Central memory CD8-positive, alpha-beta T cell (primary cell): ENCODE measurements around the gene KRTAP9-4.
"Not testable (repeated sequence)": the region's sequence is repeated elsewhere in the genome, so short reads cannot be mapped to it uniquely, and the experiment has no call there.

Experiments used
- ATAC-seq: fragments of 150-1000 bp; cut with Tn5 transposase; replicated peaks from 2 replicates; pipeline ENCODE4 v1.10.0; 2022; ENCODE audit warnings: mild to moderate bottlenecking, moderate FRiP score, moderate number of reproducible peaks; ENCODE audit not compliant: poor library complexity, severe bottlenecking; ENCODE audit errors: extremely low read depth
- DNase-seq, 2 donors: peaks; one replicate each; pipeline ENCODE4 v3.0.0; 2021; ENCODE audit warnings: low spot score in 2 of 2
- H3K27ac Mint-ChIP-seq: one replicate; pipeline ENCODE4 v1.8.0; 2022; ENCODE audit warnings: low read depth, mild to moderate bottlenecking, moderate library complexity, mixed read lengths
- H3K27me3 Mint-ChIP-seq: one replicate; pipeline ENCODE4 v1.8.0; 2022; ENCODE audit warnings: mixed read lengths
- H3K36me3 Mint-ChIP-seq: one replicate; pipeline ENCODE4 v1.8.0; 2022; ENCODE audit warnings: mild to moderate bottlenecking, moderate library complexity, mixed read lengths; ENCODE audit not compliant: insufficient read depth
- H3K4me1 Mint-ChIP-seq: one replicate; pipeline ENCODE4 v1.8.0; 2022; ENCODE audit warnings: mixed read lengths
- H3K4me3 Mint-ChIP-seq: one replicate; pipeline ENCODE4 v1.8.0; 2022; ENCODE audit warnings: mild to moderate bottlenecking, moderate library complexity, mixed read lengths
- H3K9me3 Mint-ChIP-seq: one replicate; pipeline ENCODE4 v1.8.0; 2022; ENCODE audit warnings: mixed read lengths

The KRTAP9-4 gene

DNA sequence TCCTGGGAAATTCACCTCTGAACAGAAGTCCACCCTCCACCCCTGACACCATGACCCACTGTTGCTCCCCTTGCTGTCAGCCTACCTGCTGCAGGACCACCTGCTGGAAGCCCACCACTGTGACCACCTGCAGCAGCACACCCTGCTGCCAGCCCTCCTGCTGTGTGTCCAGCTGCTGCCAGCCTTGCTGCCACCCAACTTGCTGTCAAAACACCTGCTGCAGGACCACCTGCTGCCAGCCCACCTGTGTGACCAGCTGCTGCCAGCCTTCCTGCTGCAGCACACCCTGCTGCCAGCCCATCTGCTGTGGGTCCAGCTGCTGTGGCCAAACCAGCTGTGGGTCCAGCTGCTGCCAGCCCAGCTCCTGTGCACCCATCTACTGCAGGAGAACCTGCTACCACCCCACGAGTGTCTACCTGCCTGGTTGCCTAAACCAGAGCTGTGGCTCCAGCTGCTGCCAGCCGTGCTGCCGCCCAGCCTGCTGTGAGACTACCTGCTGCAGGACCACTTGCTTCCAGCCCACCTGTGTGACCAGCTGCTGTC is 26.2 kb downstream of the KRTAP9-4 start, which contains the start of gene KRTAP9-7:
TSS of gene KRTAP9-7 (plus strand) at position 51 of the 543 bp plus-strand sequence. CDS start at position 51, 0 bp downstream.
- H3K9me3 Mint-ChIP-seq, H3K36me3 Mint-ChIP-seq, ATAC-seq, H3K27ac Mint-ChIP-seq, DNase-seq, H3K4me3 Mint-ChIP-seq, H3K4me1 Mint-ChIP-seq: not testable (repeated sequence)
- peaks cover 47% of the 10 kb centered on the region for H3K27me3 Mint-ChIP-seq

DNA sequence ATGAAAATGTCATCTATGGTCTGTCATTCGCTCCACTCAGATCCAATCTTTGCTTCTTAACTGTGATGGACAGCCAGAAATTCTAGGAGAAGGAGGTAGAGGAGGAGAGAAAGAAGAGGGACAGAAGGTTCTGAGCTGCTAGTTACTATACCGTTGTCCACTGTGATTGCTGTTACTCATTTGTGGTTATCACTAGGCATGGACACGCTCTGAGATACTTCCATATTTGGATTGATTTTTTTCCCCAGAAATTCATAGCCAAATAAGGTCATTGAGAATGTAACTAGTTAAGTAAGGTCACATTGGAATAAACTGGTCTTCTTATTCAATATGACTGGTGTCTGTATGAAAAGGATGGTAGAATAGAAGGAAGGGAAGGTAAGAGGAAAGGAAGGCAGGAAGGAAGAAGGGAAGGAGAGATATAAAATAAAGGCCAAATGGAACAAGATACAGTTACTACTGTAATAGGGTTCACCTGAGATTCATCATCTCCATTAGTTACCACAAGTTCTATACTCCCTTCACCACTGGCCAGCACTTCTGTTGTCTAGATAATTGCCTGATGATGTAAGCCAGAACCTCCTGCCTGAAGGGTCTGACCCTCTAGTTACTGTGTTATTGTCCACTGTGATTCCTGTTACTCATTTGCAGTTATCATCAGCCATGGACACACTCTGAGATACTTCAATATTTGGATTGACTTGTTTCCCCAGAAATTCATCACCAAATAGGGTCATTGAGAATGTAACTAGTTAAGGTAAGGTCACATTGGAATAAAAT is 28.9 kb downstream of the KRTAP9-4 start:
- no peaks in the 10 kb centered on the region for H3K4me1 Mint-ChIP-seq
- no peak for DNase-seq
- no peak overlapping the region for H3K4me3 Mint-ChIP-seq
- H3K27me3 Mint-ChIP-seq: peaks cover 38% of the 10 kb centered on the region
- H3K36me3 Mint-ChIP-seq: no peaks in the 10 kb centered on the region
- ATAC-seq: no peak
- H3K9me3 Mint-ChIP-seq: no peaks in the 10 kb centered on the region
- H3K27ac Mint-ChIP-seq: no peak overlapping the region

DNA sequence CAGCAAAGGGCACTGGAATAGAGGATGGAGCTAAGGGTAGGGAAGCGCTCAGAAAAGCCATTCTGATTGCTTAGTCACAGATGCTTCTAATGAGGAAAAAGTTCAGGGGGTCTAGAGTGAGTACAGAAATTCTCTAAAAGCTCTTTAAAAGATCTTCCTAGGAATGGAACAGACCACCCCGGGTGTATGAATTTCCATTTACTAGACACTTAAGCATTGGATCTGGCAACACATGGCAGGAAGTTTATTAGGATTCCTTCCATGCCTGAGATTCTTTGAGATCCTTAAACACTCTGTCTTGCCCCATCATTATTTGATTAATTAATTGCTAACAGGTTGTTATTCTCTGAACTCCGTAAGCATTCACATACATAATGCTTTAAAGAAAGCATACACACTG is 34.6 kb downstream of the KRTAP9-4 start:
- H3K27me3 Mint-ChIP-seq: peaks cover 8% of the 10 kb centered on the region
- ATAC-seq (no peak), DNase-seq (no peak)
- no peak overlapping the region for H3K4me3 Mint-ChIP-seq
- peaks cover 6% of the 10 kb centered on the region for H3K4me1 Mint-ChIP-seq
- no peak overlapping the region for H3K27ac Mint-ChIP-seq
- no peaks in the 10 kb centered on the region for H3K36me3 Mint-ChIP-seq
- no peaks in the 10 kb centered on the region for H3K9me3 Mint-ChIP-seq

- H3K9me3 Mint-ChIP-seq: no peaks in the 10 kb centered on the region
Observed at GRCh38 chr17:41284546-41284945, 35.1 kb downstream of the KRTAP9-4 start.

DNA sequence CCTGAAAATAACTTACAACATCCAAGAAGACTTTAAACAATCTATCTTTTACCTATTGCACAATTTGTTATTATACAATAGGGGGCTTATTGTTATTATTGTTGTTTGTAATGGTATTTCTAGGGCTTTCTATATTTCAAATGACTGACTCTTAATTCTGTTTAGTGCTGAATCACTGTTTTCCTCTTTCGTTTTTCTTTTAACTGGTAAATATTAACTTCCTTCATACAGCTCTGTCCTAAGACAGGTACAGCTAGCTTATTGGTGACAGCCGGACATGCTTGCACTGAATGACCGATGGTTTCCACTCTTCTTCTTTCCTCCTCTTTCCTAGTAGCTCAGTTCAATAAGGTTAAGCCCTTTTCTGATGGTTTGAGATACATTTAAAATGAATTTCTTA is 37.6 kb downstream of the KRTAP9-4 start:
- H3K4me1 Mint-ChIP-seq: peaks cover 6% of the 10 kb centered on the region
- DNase-seq (no peak), ATAC-seq (no peak)
- H3K27me3 Mint-ChIP-seq: peaks cover 10% of the 10 kb centered on the region
- H3K9me3 Mint-ChIP-seq: no peaks in the 10 kb centered on the region
- no peak overlapping the region for H3K4me3 Mint-ChIP-seq
- H3K36me3 Mint-ChIP-seq: no peaks in the 10 kb centered on the region
- no peak overlapping the region for H3K27ac Mint-ChIP-seq

More at GRCh38 chr17:41284546-41284945, 35.1 kb downstream of the KRTAP9-4 start:
- Mint-ChIP-seq H3K27ac (no peak overlapping the region), H3K4me3 (no peak overlapping the region), H3K4me1 (peaks cover 6% of the 10 kb centered on the region), H3K36me3 (no peaks in the 10 kb centered on the region), H3K27me3 (peaks cover 3% of the 10 kb centered on the region)
- no peak for ATAC-seq
- no peak for DNase-seq

- DNase-seq (no peak), ATAC-seq (no peak)
- no peak overlapping the region for H3K4me3 Mint-ChIP-seq
- H3K27ac Mint-ChIP-seq: no peak overlapping the region
- H3K27me3 Mint-ChIP-seq: peaks cover 30% of the 10 kb centered on the region
- no peaks in the 10 kb centered on the region for H3K9me3 Mint-ChIP-seq
- no peaks in the 10 kb centered on the region for H3K4me1 Mint-ChIP-seq
- H3K36me3 Mint-ChIP-seq: no peaks in the 10 kb centered on the region
Observed at GRCh38 chr17:41294016-41294415, 44.5 kb downstream of the KRTAP9-4 start.

GRCh38 chr17:41296846-41297245 is 47.4 kb downstream of the KRTAP9-4 start:
- Mint-ChIP-seq H3K27me3 (peaks cover 29% of the 10 kb centered on the region), H3K27ac (no peak overlapping the region), H3K9me3 (no peaks in the 10 kb centered on the region), H3K4me3 (no peak overlapping the region), H3K4me1 (peaks cover 6% of the 10 kb centered on the region), H3K36me3 (no peaks in the 10 kb centered on the region)
- ATAC-seq (no peak), DNase-seq (no peak)

DNA sequence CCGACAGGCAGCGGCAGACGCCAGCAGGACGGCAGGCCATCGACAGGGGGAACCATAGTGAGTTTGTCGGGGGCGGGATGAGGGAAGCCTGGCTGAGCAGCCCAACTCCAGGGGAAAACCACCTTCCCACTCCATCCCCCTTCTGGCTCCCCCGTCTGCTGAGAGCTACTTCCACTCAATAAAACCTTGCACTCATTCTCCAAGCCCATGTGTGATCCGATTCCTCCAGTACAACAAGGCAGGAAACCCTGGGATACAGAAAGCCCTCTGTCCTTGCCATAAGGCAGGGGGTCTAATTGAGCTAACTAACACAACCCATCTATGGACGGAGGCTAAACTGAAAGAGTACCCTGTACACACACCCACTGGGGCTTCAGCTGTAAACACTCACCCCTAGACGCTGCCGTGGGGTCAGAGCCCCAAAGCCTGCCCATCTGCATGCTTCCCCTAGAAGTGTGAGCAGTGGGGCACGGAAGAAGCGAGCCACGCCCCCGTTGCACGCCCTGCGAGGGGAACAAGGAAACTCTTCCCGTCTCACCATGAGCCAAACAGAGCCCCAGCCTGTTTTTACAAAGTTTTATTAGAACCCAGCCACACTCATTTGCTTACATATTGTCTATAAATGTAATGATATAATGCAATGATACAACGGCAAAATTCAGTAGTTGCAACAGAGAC is 49.1 kb downstream of the KRTAP9-4 start:
- no peak for ATAC-seq
- no peak overlapping the region for H3K27ac Mint-ChIP-seq
- H3K27me3 Mint-ChIP-seq: peaks cover 17% of the 10 kb centered on the region
- DNase-seq: no peak
- H3K9me3 Mint-ChIP-seq: no peaks in the 10 kb centered on the region
- no peak overlapping the region for H3K4me3 Mint-ChIP-seq
- H3K4me1 Mint-ChIP-seq: peaks cover 10% of the 10 kb centered on the region
- H3K36me3 Mint-ChIP-seq: no peaks in the 10 kb centered on the region
